Keratinocyte (primary cell): ENCODE data around the gene DHRS12.

Experiments used
- EZH2 ChIP-seq: IDR thresholded peaks from one replicate; pipeline ENCODE4 v1.6.1; 2012; ENCODE audit warnings: inconsistent platforms, mild to moderate bottlenecking, low read length, moderate library complexity
- TF ChIP-seq, protein P1 (sequence below), 3 experiments: IDR thresholded peaks in 1 of 3; conservative IDR thresholded peaks in 1 of 3; optimal IDR thresholded peaks in 1 of 3; 2 replicates in 2 of 3; 3 replicates in 1 of 3; pipeline versions ENCODE3 to v1.5.1; 2011; ENCODE audit warnings: low read length in 3 of 3, mild to moderate bottlenecking in 3 of 3, moderate library complexity in 2 of 3, control low read depth in 1 of 3, inconsistent platforms in 1 of 3; ENCODE audit not compliant: insufficient read depth in 2 of 3; ENCODE audit errors: extremely low read depth in 1 of 3

DNA sequence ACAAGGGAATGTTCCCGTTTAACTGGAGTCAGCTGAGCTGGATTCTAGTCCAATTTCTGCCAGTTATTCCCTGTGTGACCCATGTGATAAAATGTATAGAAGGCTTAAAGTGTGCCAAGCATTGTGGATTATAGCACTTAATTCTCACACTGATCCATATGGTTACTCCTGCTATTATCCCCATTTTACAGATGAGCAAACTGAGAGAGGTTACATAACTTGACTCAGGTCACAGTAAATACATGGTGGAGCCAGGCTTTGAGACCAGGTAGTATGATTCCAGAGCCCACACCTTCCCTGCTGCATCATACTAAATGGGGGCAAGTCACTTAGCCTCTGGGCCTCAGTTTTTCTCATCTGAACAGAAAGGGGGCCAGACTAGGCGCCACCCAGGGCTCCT, 2.0 kb upstream of the DHRS12 start:
- TF ChIP-seq, protein P1, sequence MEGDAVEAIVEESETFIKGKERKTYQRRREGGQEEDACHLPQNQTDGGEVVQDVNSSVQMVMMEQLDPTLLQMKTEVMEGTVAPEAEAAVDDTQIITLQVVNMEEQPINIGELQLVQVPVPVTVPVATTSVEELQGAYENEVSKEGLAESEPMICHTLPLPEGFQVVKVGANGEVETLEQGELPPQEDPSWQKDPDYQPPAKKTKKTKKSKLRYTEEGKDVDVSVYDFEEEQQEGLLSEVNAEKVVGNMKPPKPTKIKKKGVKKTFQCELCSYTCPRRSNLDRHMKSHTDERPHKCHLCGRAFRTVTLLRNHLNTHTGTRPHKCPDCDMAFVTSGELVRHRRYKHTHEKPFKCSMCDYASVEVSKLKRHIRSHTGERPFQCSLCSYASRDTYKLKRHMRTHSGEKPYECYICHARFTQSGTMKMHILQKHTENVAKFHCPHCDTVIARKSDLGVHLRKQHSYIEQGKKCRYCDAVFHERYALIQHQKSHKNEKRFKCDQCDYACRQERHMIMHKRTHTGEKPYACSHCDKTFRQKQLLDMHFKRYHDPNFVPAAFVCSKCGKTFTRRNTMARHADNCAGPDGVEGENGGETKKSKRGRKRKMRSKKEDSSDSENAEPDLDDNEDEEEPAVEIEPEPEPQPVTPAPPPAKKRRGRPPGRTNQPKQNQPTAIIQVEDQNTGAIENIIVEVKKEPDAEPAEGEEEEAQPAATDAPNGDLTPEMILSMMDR (optimal IDR thresholded peaks at IDR 0.05 in 1 of 3, IDR thresholded peaks at IDR 0.05 in 1 of 3, conservative IDR thresholded peaks at IDR 0.05 in 1 of 3; ENCODE audit: extremely low read depth in 1 of 3, insufficient read depth in 2 of 3, low read length in 3 of 3), result no peak
- no peak for TF ChIP-seq EZH2
